Measurements from ENCODE around the gene AADAT. TPM values are rescaled to one million over a fixed set of nuclear protein-coding genes. Genes with fewer than 3 reads are reported as not detected.

The AADAT gene
- total RNA-seq, 2 donors from 2014 or later: 5.6 to 13.5 TPM

- Histone ChIP-seq H3K4me1 (ENCODE audit: control insufficient read depth in 1 of 2, low read depth in 2 of 2) (peaks cover 20 to 57% of the 10 kb centered on the region in 2 donors), H3K4me3 (no peak overlapping the region), H3K27ac (peak overlapping the region; percentile 4 to 83), H3K36me3 (no peaks in the 10 kb centered on the region), H3K9me3 (no peaks in the 10 kb centered on the region), H3K27me3 (replicated peaks; ENCODE audit: insufficient read depth) (no peaks in the 10 kb centered on the region)
- DNase-seq (ENCODE audit: low spot score): no peak
- no peak for TF ChIP-seq CTCF (IDR thresholded peaks at IDR 0.05)
- no peak for ATAC-seq (ENCODE audit: insufficient number of reproducible peaks, low FRiP score, low read depth)
Measured at GRCh38 chr4:170014359-170015011, 75.3 kb downstream of the AADAT start.

- Histone ChIP-seq H3K4me1 (ENCODE audit: control insufficient read depth in 1 of 2, low read depth in 2 of 2) (peaks cover 27 to 75% of the 10 kb centered on the region in 2 donors), H3K27ac (peak overlapping the region; percentile 82 to 83), H3K36me3 (no peaks in the 10 kb centered on the region), H3K9me3 (no peaks in the 10 kb centered on the region), H3K4me3 (peak overlapping the region; percentile 14), H3K27me3 (replicated peaks; ENCODE audit: insufficient read depth) (no peaks in the 10 kb centered on the region)
- DNase-seq (ENCODE audit: low spot score) (no peak), ATAC-seq (ENCODE audit: insufficient number of reproducible peaks, low FRiP score, low read depth) (peak; percentile 39)
- TF ChIP-seq CTCF (IDR thresholded peaks at IDR 0.05): no peak
Measured at GRCh38 chr4:170012629-170012958, 77.2 kb downstream of the AADAT start.

GRCh38 chr4:170011921-170012628, 77.7 kb downstream of the AADAT start:
- DNase-seq (ENCODE audit: low spot score): no peak
- H3K36me3 ChIP-seq: no peaks in the 10 kb centered on the region
- H3K9me3 ChIP-seq: no peaks in the 10 kb centered on the region
- H3K27me3 ChIP-seq (replicated peaks; ENCODE audit: insufficient read depth): no peaks in the 10 kb centered on the region
- H3K4me3 ChIP-seq: peak overlapping the region; percentile 14
- no peak for ATAC-seq (ENCODE audit: insufficient number of reproducible peaks, low FRiP score, low read depth)
- TF ChIP-seq CTCF (IDR thresholded peaks at IDR 0.05): no peak
- H3K27ac ChIP-seq: peak overlapping the region; percentile 82 to 83
- H3K4me1 ChIP-seq (ENCODE audit: control insufficient read depth in 1 of 2, low read depth in 2 of 2): peaks cover 28 to 76% of the 10 kb centered on the region in 2 donors

Other genes with a start within 250 kb of the AADAT start
- gene MFAP3L, start 63.6 kb downstream of the AADAT start, total RNA-seq: 10 to 100 TPM; 11.4 to 15.2 TPM